GM12864 (cell line): ENCODE measurements around the gene PPP1R2C.

Source experiments
- DNase-seq: peaks from one replicate; pipeline ENCODE4 v3.0.0-alpha.2; 2011; ENCODE audit warnings: low read depth
- H3K4me3 ChIP-seq: 2 replicates; pipeline ENCODE4 v1.5.1; 2011; ENCODE audit warnings: mild to moderate bottlenecking, low read depth, low read length, control low read depth
- TF ChIP-seq, protein P1 (sequence below): IDR thresholded peaks from 2 replicates; pipeline ENCODE4 v1.5.1; 2011; ENCODE audit warnings: low read depth, mild to moderate bottlenecking, moderate library complexity, low read length, control low read depth, inconsistent platforms; ENCODE audit errors: missing control alignments

PPP1R2C gene

GRCh38 chrX:42772874-42773273 lies 5.1 kb downstream of the PPP1R2C start:
- peak; percentile 4 for DNase-seq
- TF ChIP-seq, protein P1, sequence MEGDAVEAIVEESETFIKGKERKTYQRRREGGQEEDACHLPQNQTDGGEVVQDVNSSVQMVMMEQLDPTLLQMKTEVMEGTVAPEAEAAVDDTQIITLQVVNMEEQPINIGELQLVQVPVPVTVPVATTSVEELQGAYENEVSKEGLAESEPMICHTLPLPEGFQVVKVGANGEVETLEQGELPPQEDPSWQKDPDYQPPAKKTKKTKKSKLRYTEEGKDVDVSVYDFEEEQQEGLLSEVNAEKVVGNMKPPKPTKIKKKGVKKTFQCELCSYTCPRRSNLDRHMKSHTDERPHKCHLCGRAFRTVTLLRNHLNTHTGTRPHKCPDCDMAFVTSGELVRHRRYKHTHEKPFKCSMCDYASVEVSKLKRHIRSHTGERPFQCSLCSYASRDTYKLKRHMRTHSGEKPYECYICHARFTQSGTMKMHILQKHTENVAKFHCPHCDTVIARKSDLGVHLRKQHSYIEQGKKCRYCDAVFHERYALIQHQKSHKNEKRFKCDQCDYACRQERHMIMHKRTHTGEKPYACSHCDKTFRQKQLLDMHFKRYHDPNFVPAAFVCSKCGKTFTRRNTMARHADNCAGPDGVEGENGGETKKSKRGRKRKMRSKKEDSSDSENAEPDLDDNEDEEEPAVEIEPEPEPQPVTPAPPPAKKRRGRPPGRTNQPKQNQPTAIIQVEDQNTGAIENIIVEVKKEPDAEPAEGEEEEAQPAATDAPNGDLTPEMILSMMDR, result no peak
- no peak overlapping the region for H3K4me3 ChIP-seq

DNA sequence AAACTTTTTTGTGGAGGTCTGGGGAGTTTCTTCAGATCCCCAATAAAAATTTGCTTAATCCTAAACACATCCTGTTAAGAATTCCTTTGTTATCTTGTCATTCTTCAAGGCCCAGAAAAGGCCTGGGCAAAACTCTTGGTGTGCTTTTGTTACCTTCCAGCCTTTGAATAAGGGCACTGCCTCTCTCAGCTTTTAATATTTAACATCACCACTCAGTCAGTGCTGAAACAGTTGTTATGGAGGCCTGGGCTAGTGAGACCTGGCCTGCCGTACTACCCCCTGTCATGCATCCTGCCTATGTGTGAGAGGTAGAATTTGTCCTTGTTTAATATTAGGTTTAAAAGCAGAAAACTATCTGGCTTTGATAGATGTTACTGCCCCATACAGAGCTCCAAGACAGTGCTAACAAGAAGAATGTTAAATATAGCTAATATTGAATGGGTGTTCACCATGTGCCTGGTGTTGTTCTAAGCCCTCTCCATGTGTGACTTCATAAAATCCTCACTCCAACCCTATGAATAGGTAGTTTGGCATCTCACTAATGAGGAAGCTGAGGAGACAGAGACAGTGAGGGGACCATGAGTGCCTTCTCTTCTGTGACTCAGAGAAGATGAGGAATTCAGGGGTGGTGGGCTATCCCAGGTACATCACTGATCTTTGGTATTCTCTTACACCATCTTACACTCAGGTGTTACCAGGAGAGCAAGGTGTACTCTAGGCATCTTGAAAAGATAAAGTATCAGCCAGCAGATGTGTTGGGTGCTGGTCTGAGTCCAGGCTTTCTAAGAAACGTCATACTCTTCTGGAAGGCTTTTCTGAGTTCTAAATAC lies 6.2 kb downstream of the PPP1R2C start:
- DNase-seq, result no peak
- TF ChIP-seq, protein P1, result no peak

DNA sequence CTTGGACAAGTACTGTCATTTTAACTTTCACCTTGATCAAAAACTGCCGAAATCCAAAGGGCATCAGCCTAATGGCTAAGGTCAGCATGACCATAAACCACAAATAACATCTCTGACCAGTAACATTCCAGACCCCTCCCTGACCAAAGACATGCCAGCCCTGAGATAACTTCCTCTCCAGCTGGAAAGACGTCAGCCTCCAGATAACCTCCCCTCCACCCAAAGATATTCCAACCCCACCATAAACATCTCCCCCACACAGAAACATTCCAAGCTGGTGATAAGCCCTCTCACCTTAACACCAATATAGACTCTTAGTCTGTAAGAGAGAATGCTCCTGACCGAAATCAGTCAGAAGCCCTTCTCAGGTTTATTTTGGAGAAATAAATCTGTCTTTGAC lies 7.4 kb downstream of the PPP1R2C start:
- no peak overlapping the region for H3K4me3 ChIP-seq
- DNase-seq, result no peak
- TF ChIP-seq, protein P1, result no peak

More for the DNA sequence above, 6.2 kb downstream of the PPP1R2C start:
- H3K4me3 ChIP-seq, result no peak overlapping the region

- no peak overlapping the region for H3K4me3 ChIP-seq
- no peak for DNase-seq
- TF ChIP-seq, protein P1, result no peak
Measured at GRCh38 chrX:42759881-42760280, 18.1 kb downstream of the PPP1R2C start.

- no peak for DNase-seq
- TF ChIP-seq, protein P1, result no peak
- no peak overlapping the region for H3K4me3 ChIP-seq
Measured at GRCh38 chrX:42755815-42756214, 22.1 kb downstream of the PPP1R2C start.

DNA sequence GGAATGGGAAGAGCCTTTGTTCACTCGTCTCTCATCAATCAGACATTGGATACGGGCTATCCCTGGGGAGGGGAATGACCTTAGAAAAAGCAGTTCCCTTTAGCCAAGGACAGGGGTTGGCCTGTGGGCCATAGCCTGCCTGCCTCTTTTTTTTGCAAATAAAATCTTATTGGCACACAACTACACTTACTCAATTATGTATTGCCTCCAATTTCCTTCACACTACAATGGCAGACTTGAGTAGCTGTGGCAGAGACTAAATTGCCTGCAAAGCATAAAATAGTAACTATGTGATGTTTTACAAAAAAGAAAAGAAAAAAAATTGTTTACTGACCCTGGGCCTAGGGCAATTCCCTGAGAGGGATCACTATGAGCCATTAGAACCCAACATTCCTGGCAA lies 23.4 kb downstream of the PPP1R2C start:
- H3K4me3 ChIP-seq, result no peak overlapping the region
- TF ChIP-seq, protein P1, result no peak
- no peak for DNase-seq

GRCh38 chrX:42754115-42754514 lies 23.8 kb downstream of the PPP1R2C start:
- TF ChIP-seq, protein P1, result no peak
- DNase-seq, result no peak
- no peak overlapping the region for H3K4me3 ChIP-seq
